ENCODE measurements around the gene REEP1.
"Not testable (repeated sequence)": the region's sequence is repeated elsewhere in the genome, so short reads cannot be mapped to it uniquely, and the experiment has no call there.

Gene REEP1

GRCh38 chr2:86275962-86276361 is 61.5 kb downstream of the REEP1 start:
- no peak for DNase-seq

GRCh38 chr2:86275384-86275799 is 62.0 kb downstream of the REEP1 start:
- DNase-seq, result no peak

GRCh38 chr2:86274918-86275275 is 62.5 kb downstream of the REEP1 start:
- no peak for DNase-seq

- DNase-seq, result no peak
These were observed 63.0 kb downstream of the REEP1 start for GRCh38 chr2:86274265-86274917.

GRCh38 chr2:86272111-86272510 is 65.3 kb downstream of the REEP1 start:
- DNase-seq, result no peak

GRCh38 chr2:86271248-86271647 is 66.2 kb downstream of the REEP1 start:
- DNase-seq, result no peak

GRCh38 chr2:86263956-86264355 is 73.5 kb downstream of the REEP1 start:
- DNase-seq, result no peak

- DNase-seq, result no peak
These were observed 76.4 kb downstream of the REEP1 start for GRCh38 chr2:86260978-86261377.

GRCh38 chr2:86258106-86258505 is 79.3 kb downstream of the REEP1 start:
- DNase-seq, result no peak

GRCh38 chr2:86256982-86257381 is 80.4 kb downstream of the REEP1 start:
- no peak for DNase-seq

GRCh38 chr2:86256300-86256699 is 81.1 kb downstream of the REEP1 start:
- no peak for DNase-seq

- no peak for DNase-seq
These were observed 82.6 kb downstream of the REEP1 start for GRCh38 chr2:86254576-86255538.

- DNase-seq, result no peak
These were observed 84.0 kb downstream of the REEP1 start for GRCh38 chr2:86253424-86253823.

- DNase-seq, result peak in 1 of 2 experiments; percentile 3
These were observed 85.6 kb downstream of the REEP1 start for GRCh38 chr2:86251840-86252266.

- DNase-seq, result no peak
These were observed 87.6 kb downstream of the REEP1 start for GRCh38 chr2:86249579-86250391.

- no peak for DNase-seq
These were observed 88.2 kb downstream of the REEP1 start for GRCh38 chr2:86249176-86249575.

GRCh38 chr2:86245222-86245621 is 92.2 kb downstream of the REEP1 start:
- not testable (repeated sequence) for DNase-seq

- DNase-seq, result not testable (repeated sequence)
These were observed 92.6 kb downstream of the REEP1 start for GRCh38 chr2:86244781-86245180.

GRCh38 chr2:86243950-86244733 is 93.3 kb downstream of the REEP1 start:
- DNase-seq, result no peak

GRCh38 chr2:86243272-86243671 is 94.2 kb downstream of the REEP1 start:
- DNase-seq, result no peak

- DNase-seq, result no peak
These were observed 95.8 kb downstream of the REEP1 start for GRCh38 chr2:86241611-86242010.

GRCh38 chr2:86240251-86240650 is 97.2 kb downstream of the REEP1 start:
- DNase-seq, result no peak

All from NCI-H187 (cell line).